Kidney epithelial cell (primary cell): ENCODE results near the gene ELL2. TPM values are rescaled to one million over a fixed set of nuclear protein-coding genes. Genes with fewer than 3 reads are reported as not detected.

ENCODE experiments used
- DNase-seq: peaks from one replicate; pipeline ENCODE4 v3.0.0-alpha.2; 2010; ENCODE audit warnings: low read depth
- H3K27me3 ChIP-seq: 2 replicates; pipeline ENCODE4 v1.6.0; 2011; ENCODE audit warnings: low read length; ENCODE audit not compliant: control insufficient read depth, insufficient read depth
- H3K36me3 ChIP-seq: 2 replicates; pipeline ENCODE4 v1.5.1; 2011; ENCODE audit warnings: low read length; ENCODE audit not compliant: control insufficient read depth, insufficient read depth
- H3K4me3 ChIP-seq: 2 replicates; pipeline ENCODE4 v1.5.1; 2011; ENCODE audit warnings: low read depth, mild to moderate bottlenecking, control low read depth, low read length
- total RNA-seq: library from RNA; depleted of rRNA; stranded (reverse); fragments of >200 nt; gene quantifications from 2 replicates; pipeline ENCODE4 v1.2.3, GENCODE V29; 2015
- TF ChIP-seq, protein P1 (sequence below): IDR thresholded peaks from 2 replicates; pipeline ENCODE4 v1.5.1; 2011; ENCODE audit warnings: mild to moderate bottlenecking, moderate library complexity, low read length, control low read depth, inconsistent platforms; ENCODE audit not compliant: insufficient read depth, poor library complexity, severe bottlenecking

The ELL2 gene
- total RNA-seq, 1 donor from 2014 or later, result 14.1 TPM

DNA sequence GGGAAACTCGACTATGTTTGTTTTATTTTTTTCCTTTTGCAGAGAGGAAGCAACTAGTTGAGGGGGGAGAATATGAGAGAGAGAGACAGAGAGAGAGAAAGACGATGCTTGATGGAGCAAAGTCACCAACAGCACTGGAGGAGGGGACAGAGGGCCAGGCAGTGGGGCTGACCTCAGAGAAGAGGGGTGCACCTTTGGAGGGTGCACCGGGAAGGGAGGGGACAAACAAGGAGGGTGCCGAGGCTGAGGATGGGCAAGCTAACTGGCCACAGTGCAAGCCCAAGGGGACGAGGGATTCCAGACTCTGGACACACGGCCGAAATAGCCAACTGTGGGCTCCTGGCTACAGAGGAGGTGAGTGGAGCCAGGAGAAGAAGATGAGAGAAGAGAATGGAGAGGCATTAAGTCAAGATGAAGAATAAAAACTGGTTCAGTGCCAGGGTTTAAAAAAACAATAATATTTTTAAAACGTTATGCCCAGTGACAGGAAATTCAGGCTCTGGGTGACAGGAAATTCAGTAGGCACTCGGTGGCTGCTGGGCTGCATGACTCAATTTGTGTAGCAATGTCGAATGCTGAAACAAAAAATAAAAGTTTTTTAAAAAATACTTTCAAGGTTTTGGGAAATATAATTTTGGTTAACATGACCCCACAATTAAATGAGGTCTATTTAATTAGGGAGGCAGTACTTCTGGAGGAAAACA is 125.8 kb downstream of the ELL2 start:
- Histone ChIP-seq H3K27me3 (no peaks in the 10 kb centered on the region), H3K36me3 (no peaks in the 10 kb centered on the region), H3K4me3 (no peak overlapping the region)
- TF ChIP-seq, protein P1, sequence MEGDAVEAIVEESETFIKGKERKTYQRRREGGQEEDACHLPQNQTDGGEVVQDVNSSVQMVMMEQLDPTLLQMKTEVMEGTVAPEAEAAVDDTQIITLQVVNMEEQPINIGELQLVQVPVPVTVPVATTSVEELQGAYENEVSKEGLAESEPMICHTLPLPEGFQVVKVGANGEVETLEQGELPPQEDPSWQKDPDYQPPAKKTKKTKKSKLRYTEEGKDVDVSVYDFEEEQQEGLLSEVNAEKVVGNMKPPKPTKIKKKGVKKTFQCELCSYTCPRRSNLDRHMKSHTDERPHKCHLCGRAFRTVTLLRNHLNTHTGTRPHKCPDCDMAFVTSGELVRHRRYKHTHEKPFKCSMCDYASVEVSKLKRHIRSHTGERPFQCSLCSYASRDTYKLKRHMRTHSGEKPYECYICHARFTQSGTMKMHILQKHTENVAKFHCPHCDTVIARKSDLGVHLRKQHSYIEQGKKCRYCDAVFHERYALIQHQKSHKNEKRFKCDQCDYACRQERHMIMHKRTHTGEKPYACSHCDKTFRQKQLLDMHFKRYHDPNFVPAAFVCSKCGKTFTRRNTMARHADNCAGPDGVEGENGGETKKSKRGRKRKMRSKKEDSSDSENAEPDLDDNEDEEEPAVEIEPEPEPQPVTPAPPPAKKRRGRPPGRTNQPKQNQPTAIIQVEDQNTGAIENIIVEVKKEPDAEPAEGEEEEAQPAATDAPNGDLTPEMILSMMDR, result no peak
- no peak for DNase-seq

Other genes starting within 250 kb of the ELL2 start
- 68.4 and 93.5 TPM in 2 replicates for gene RHOBTB3, start 230.5 kb downstream of the ELL2 start, total RNA-seq
- 120 and 139 TPM in 2 replicates for gene GLRX, start 139.1 kb downstream of the ELL2 start, total RNA-seq